Measurements from ENCODE around the gene DBP.

GRCh38 chr19:48627865-48628314 lies 9.3 kb downstream of the DBP start:
- no peak for TF ChIP-seq NR3C1 (IDR thresholded peaks at IDR 0.05)
- TF ChIP-seq CTCF (IDR thresholded peaks at IDR 0.05) = no peak
- no peak for TF ChIP-seq REST (IDR thresholded peaks at IDR 0.05)
- TF ChIP-seq JUNB (IDR thresholded peaks at IDR 0.05) = no peak
- no peak for TF ChIP-seq CEBPB (IDR thresholded peaks at IDR 0.05)
- TF ChIP-seq ZSCAN20 (CRISPR knock-in tag; IDR thresholded peaks at IDR 0.05) = no peak
- TF ChIP-seq KDM1A (IDR thresholded peaks at IDR 0.05; ENCODE audit: low read depth) = no peak
- no peak for TF ChIP-seq CBX2 (IDR thresholded peaks at IDR 0.05; ENCODE audit: borderline replicate concordance, low read depth)
- TF ChIP-seq KDM5A (IDR thresholded peaks at IDR 0.05) = no peak
- no peak for TF ChIP-seq EP300 (IDR thresholded peaks at IDR 0.05)

Measured in A549 (cell line).